HG03159 (cell line): Measurements from ENCODE around the gene GATAD2B.
"Not testable (repeated sequence)": the region's sequence is repeated elsewhere in the genome, so short reads cannot be mapped to it uniquely, and the experiment has no call there.

Experiments
- ATAC-seq: cut with Tn5 transposase; IDR thresholded peaks from one replicate; pipeline ENCODE4 v1.9.1; 2021; ENCODE audit warnings: mild to moderate bottlenecking, moderate library complexity; ENCODE audit not compliant: unreplicated experiment

The GATAD2B gene

GRCh38 chr1:153768316-153769181, 154.2 kb downstream of the GATAD2B start:
- no peak for ATAC-seq

GRCh38 chr1:153767519-153767918, 155.3 kb downstream of the GATAD2B start:
- ATAC-seq: no peak

DNA sequence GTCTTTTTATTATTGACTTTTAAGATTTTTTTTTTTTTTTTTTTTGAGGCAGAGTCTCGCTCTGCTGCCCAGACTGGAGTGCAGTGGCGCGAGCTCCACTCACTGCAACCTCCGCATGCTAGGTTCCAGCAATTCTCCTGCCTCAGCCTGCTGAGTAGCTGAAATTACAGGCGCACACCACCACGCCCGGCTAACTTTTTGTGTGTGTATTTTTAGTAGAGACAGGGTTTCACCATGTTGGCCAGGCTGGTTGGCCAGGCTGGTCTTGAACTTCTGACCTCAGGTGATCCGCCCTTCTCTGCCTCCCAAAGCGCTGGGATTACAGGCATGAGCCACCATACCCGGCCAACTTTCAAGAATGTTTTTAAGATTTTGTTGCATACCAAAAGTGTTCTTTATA, 156.1 kb downstream of the GATAD2B start:
- not testable (repeated sequence) for ATAC-seq

- no peak for ATAC-seq
Measured at GRCh38 chr1:153764310-153764709, 158.5 kb downstream of the GATAD2B start.

- no peak for ATAC-seq
Measured at GRCh38 chr1:153763365-153764225, 159.2 kb downstream of the GATAD2B start.

- no peak for ATAC-seq
Measured at GRCh38 chr1:153760440-153760839, 162.3 kb downstream of the GATAD2B start.
